HEK293 (cell line): ENCODE measurements around the gene CKS1B.

Experiments used
- HOXC10 ChIP-seq: sonication (generic); formaldehyde crosslinking; IDR thresholded peaks from 2 replicates; pipeline ENCODE4 v1.8.1; 2023; ENCODE audit warnings: mild to moderate bottlenecking, missing genetic modification reagents
- KLF8 ChIP-seq: fragments of 450-650 bp; formaldehyde crosslinking; IDR thresholded peaks from 2 replicates; pipeline ENCODE4 v1.5.1; 2016; ENCODE audit warnings: missing biosample characterization, missing genetic modification characterization
- SP7 ChIP-seq: fragments of 450-650 bp; formaldehyde crosslinking; IDR thresholded peaks from 2 replicates; pipeline ENCODE4 v1.5.1; 2016; ENCODE audit warnings: missing biosample characterization, missing genetic modification characterization
- WT1 ChIP-seq: fragments of 450-650 bp; formaldehyde crosslinking; IDR thresholded peaks from 2 replicates; pipeline ENCODE4 v1.5.1; 2016; ENCODE audit warnings: missing biosample characterization, missing genetic modification characterization
- YY1 ChIP-seq: fragments of 450-650 bp; formaldehyde crosslinking; IDR thresholded peaks from 2 replicates; pipeline ENCODE4 v1.5.1; 2018; ENCODE audit warnings: missing biosample characterization, missing genetic modification characterization
- YY2 ChIP-seq: fragments of 450-650 bp; formaldehyde crosslinking; IDR thresholded peaks from 2 replicates; pipeline ENCODE4 v1.5.1; 2016; ENCODE audit warnings: missing biosample characterization, missing genetic modification characterization
- ZBTB17 ChIP-seq: fragments of 450-650 bp; formaldehyde crosslinking; IDR thresholded peaks from 2 replicates; pipeline ENCODE4 v1.5.1; 2016; ENCODE audit warnings: missing biosample characterization, missing genetic modification characterization
- ZBTB48 ChIP-seq: fragments of 450-650 bp; formaldehyde crosslinking; IDR thresholded peaks from 2 replicates; pipeline ENCODE4 v1.5.1; 2016; ENCODE audit warnings: missing biosample characterization, missing genetic modification characterization
- ZFP37 ChIP-seq: fragments of 450-650 bp; formaldehyde crosslinking; IDR thresholded peaks from 2 replicates; pipeline ENCODE4 v1.5.1; 2016; ENCODE audit warnings: missing biosample characterization, missing genetic modification characterization
- ZNF138 ChIP-seq: fragments of 450-650 bp; formaldehyde crosslinking; IDR thresholded peaks from 2 replicates; pipeline ENCODE4 v1.5.1; 2016; ENCODE audit warnings: missing biosample characterization, missing genetic modification characterization, borderline replicate concordance
- ZNF155 ChIP-seq: fragments of 450-650 bp; formaldehyde crosslinking; IDR thresholded peaks from 2 replicates; pipeline ENCODE4 v1.5.1; 2016; ENCODE audit warnings: missing biosample characterization, missing genetic modification characterization
- ZNF223 ChIP-seq: fragments of 450-650 bp; formaldehyde crosslinking; IDR thresholded peaks from 2 replicates; pipeline ENCODE4 v1.5.1; 2016; ENCODE audit warnings: missing biosample characterization, missing genetic modification characterization
- ZNF23 ChIP-seq: fragments of 450-650 bp; formaldehyde crosslinking; IDR thresholded peaks from 2 replicates; pipeline ENCODE4 v1.5.1; 2016; ENCODE audit warnings: missing biosample characterization, missing genetic modification characterization, borderline replicate concordance
- ZNF274 ChIP-seq, 2 experiments: fragments of 200-500 bp in 1 of 2; fragments of 450-650 bp in 1 of 2; sonication (Bioruptor generic) in 1 of 2; formaldehyde crosslinking in 1 of 2; IDR thresholded peaks; 2 replicates each; pipeline versions ENCODE4 v1.5.1 to v1.6.1; 2014 to 2016; ENCODE audit warnings: borderline replicate concordance in 1 of 2, inconsistent platforms in 1 of 2, low read length in 1 of 2, missing biosample characterization in 1 of 2, missing genetic modification characterization in 1 of 2
- ZNF292 ChIP-seq: fragments of 450-650 bp; formaldehyde crosslinking; IDR thresholded peaks from 2 replicates; pipeline ENCODE4 v1.5.1; 2016; ENCODE audit warnings: low read depth, missing biosample characterization, missing genetic modification characterization, borderline replicate concordance
- ZNF354C ChIP-seq: fragments of 450-650 bp; formaldehyde crosslinking; IDR thresholded peaks from 2 replicates; pipeline ENCODE4 v1.5.1; 2016; ENCODE audit warnings: missing biosample characterization, missing genetic modification characterization, low read depth, borderline replicate concordance
- ZNF37A ChIP-seq: fragments of 450-650 bp; IDR thresholded peaks from 2 replicates; pipeline ENCODE4 v1.5.1; 2018; ENCODE audit warnings: missing biosample characterization, missing genetic modification characterization
- ZNF404 ChIP-seq: fragments of 450-650 bp; formaldehyde crosslinking; IDR thresholded peaks from 2 replicates; pipeline ENCODE4 v1.5.1; 2017; ENCODE audit warnings: missing biosample characterization, missing genetic modification characterization
- ZNF423 ChIP-seq: fragments of 450-650 bp; formaldehyde crosslinking; IDR thresholded peaks from 2 replicates; pipeline ENCODE4 v1.5.1; 2016; ENCODE audit warnings: missing biosample characterization, missing genetic modification characterization
- ZNF501 ChIP-seq: fragments of 450-650 bp; formaldehyde crosslinking; IDR thresholded peaks from 2 replicates; pipeline ENCODE4 v1.5.1; 2016; ENCODE audit warnings: missing biosample characterization, missing genetic modification characterization
- ZNF514 ChIP-seq: fragments of 450-650 bp; formaldehyde crosslinking; IDR thresholded peaks from 2 replicates; pipeline ENCODE4 v1.5.1; 2016; ENCODE audit warnings: missing biosample characterization, missing genetic modification characterization
- ZNF529 ChIP-seq: fragments of 450-650 bp; formaldehyde crosslinking; IDR thresholded peaks from 2 replicates; pipeline ENCODE4 v1.5.1; 2017; ENCODE audit warnings: missing genetic modification characterization, missing biosample characterization; ENCODE audit not compliant: insufficient replicate concordance
- ZNF530 ChIP-seq: fragments of 450-650 bp; formaldehyde crosslinking; IDR thresholded peaks from 2 replicates; pipeline ENCODE4 v1.5.1; 2016; ENCODE audit warnings: low read depth, missing biosample characterization, missing genetic modification characterization
- ZNF558 ChIP-seq: fragments of 450-650 bp; formaldehyde crosslinking; IDR thresholded peaks from 2 replicates; pipeline ENCODE4 v1.5.1; 2016; ENCODE audit warnings: missing biosample characterization, missing genetic modification characterization
- ZNF561 ChIP-seq: fragments of 450-650 bp; IDR thresholded peaks from 2 replicates; pipeline ENCODE4 v1.5.1; 2018; ENCODE audit warnings: missing biosample characterization, missing genetic modification characterization, borderline replicate concordance
- ZNF600 ChIP-seq: fragments of 450-650 bp; formaldehyde crosslinking; IDR thresholded peaks from 2 replicates; pipeline ENCODE4 v1.5.1; 2016; ENCODE audit warnings: missing biosample characterization, missing genetic modification characterization
- ZNF626 ChIP-seq: fragments of 450-650 bp; sonication (Bioruptor Pico); formaldehyde crosslinking; IDR thresholded peaks from 2 replicates; pipeline ENCODE4 v1.5.1; 2018; ENCODE audit warnings: missing biosample characterization, missing genetic modification characterization, inconsistent platforms
- ZNF654 ChIP-seq: fragments of 450-650 bp; formaldehyde crosslinking; IDR thresholded peaks from 2 replicates; pipeline ENCODE4 v1.5.1; 2016; ENCODE audit warnings: low read depth, missing biosample characterization, missing genetic modification characterization
- ZNF660 ChIP-seq: fragments of 450-650 bp; IDR thresholded peaks from 2 replicates; pipeline ENCODE4 v1.5.1; 2018; ENCODE audit warnings: missing biosample characterization, mild to moderate bottlenecking, missing genetic modification characterization
- ZNF701 ChIP-seq: fragments of 450-650 bp; formaldehyde crosslinking; IDR thresholded peaks from 2 replicates; pipeline ENCODE4 v1.5.1; 2016; ENCODE audit warnings: missing biosample characterization, missing genetic modification characterization
- ZNF76 ChIP-seq: fragments of 450-650 bp; formaldehyde crosslinking; IDR thresholded peaks from 2 replicates; pipeline ENCODE4; 2016; ENCODE audit warnings: low read depth, missing biosample characterization, missing genetic modification characterization, borderline replicate concordance
- ZNF777 ChIP-seq: fragments of 450-650 bp; formaldehyde crosslinking; IDR thresholded peaks from 2 replicates; pipeline ENCODE4 v1.5.1; 2017; ENCODE audit warnings: missing biosample characterization, missing genetic modification characterization, borderline replicate concordance
- ZNF830 ChIP-seq: fragments of 450-650 bp; IDR thresholded peaks from 2 replicates; pipeline ENCODE4 v1.5.0; 2018; ENCODE audit warnings: missing biosample characterization, missing genetic modification characterization, low read depth, mild to moderate bottlenecking, moderate library complexity
- ZNF837 ChIP-seq: fragments of 450-650 bp; formaldehyde crosslinking; IDR thresholded peaks from 2 replicates; pipeline ENCODE4 v1.5.1; 2016; ENCODE audit warnings: missing biosample characterization, missing genetic modification characterization
- ZSCAN16 ChIP-seq: fragments of 450-650 bp; formaldehyde crosslinking; IDR thresholded peaks from 2 replicates; pipeline ENCODE4 v1.5.1; 2016; ENCODE audit warnings: missing biosample characterization, missing genetic modification characterization
- ZXDB ChIP-seq: fragments of 450-650 bp; formaldehyde crosslinking; IDR thresholded peaks from 2 replicates; pipeline ENCODE4 v1.5.1; 2016; ENCODE audit warnings: missing biosample characterization, missing genetic modification characterization
- TF ChIP-seq, protein P1 (sequence below): fragments of 450-650 bp; formaldehyde crosslinking; IDR thresholded peaks from 2 replicates; pipeline ENCODE4 v1.5.1; 2016; ENCODE audit warnings: missing biosample characterization, missing genetic modification characterization, low read depth
- TF ChIP-seq, protein P2 (sequence below): fragments of 450-650 bp; formaldehyde crosslinking; IDR thresholded peaks from 2 replicates; pipeline ENCODE4 v1.5.1; 2016; ENCODE audit warnings: missing biosample characterization, missing genetic modification characterization
- TF ChIP-seq, protein P3 (sequence below): fragments of 450-650 bp; IDR thresholded peaks from 2 replicates; pipeline ENCODE4 v1.5.1; 2018; ENCODE audit warnings: missing biosample characterization, mild to moderate bottlenecking, missing genetic modification characterization

The CKS1B gene

DNA sequence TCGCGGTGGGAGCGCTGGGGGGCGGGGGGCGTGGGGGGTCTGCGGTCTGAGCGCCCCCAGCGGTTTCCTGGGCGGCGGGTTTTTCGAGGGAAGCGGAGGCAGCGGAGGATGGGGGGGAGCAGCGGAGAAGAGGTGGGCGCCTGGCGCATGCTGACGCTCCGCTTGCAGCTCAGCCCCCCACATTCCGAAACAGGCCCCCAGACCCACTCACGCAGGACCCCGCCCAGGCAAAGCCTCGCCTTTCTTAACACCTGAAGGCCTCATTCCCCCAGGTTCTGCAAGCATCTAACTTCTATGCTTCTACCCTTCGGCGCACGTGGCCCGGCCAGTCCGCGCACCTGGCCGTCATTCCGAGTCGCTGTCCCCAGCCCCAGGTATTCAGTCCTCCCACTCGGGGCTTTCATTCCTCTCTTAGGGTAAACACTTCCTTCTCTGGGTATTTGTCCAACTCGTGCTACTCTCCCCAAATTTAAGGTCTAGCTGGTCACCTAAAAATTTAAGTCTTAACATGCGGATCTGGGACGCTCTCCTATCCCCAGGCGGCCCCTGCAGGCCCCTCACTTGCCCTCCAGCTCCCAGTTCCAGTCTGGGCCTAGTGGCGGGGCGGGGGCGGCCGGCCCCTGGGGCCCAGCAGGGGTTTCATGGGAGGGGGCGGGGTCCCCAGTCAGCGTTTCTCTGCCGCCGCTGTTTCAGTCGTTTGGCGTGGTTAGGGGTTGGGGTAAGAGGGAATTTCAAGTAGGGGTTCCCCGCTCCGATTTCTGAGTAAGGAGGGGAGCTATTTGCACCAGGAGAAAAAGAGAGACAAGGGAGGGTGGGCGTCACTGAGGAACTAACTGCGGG, 25.3 kb downstream of the CKS1B start (continued):
- no peak for TF ChIP-seq ZNF138 (tag by site-specific recombination)
- TF ChIP-seq HOXC10 = no peak
- TF ChIP-seq ZNF654 (tag by site-specific recombination) = no peak
- peak; percentile 91 for TF ChIP-seq ZBTB48 (tag by site-specific recombination)
- TF ChIP-seq, protein P1, sequence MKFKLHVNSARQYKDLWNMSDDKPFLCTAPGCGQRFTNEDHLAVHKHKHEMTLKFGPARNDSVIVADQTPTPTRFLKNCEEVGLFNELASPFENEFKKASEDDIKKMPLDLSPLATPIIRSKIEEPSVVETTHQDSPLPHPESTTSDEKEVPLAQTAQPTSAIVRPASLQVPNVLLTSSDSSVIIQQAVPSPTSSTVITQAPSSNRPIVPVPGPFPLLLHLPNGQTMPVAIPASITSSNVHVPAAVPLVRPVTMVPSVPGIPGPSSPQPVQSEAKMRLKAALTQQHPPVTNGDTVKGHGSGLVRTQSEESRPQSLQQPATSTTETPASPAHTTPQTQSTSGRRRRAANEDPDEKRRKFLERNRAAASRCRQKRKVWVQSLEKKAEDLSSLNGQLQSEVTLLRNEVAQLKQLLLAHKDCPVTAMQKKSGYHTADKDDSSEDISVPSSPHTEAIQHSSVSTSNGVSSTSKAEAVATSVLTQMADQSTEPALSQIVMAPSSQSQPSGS (tag by site-specific recombination) = no peak
- TF ChIP-seq, protein P2, sequence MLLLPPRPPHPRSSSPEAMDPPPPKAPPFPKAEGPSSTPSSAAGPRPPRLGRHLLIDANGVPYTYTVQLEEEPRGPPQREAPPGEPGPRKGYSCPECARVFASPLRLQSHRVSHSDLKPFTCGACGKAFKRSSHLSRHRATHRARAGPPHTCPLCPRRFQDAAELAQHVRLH = no peak
- no peak for TF ChIP-seq ZNF514 (tag by site-specific recombination)
- TF ChIP-seq ZNF558 = no peak
- TF ChIP-seq ZNF354C = no peak
- no peak for TF ChIP-seq ZFP37 (tag by site-specific recombination)
- no peak for TF ChIP-seq ZNF155 (tag by site-specific recombination)
- no peak for TF ChIP-seq ZNF701 (tag by site-specific recombination)
- TF ChIP-seq ZNF76 (tag by site-specific recombination) = no peak
- no peak for TF ChIP-seq ZNF660
- TF ChIP-seq ZSCAN16 (tag by site-specific recombination) = no peak
- TF ChIP-seq ZNF830 = no peak
- TF ChIP-seq ZNF423 (tag by site-specific recombination) = no peak
- TF ChIP-seq, protein P3, sequence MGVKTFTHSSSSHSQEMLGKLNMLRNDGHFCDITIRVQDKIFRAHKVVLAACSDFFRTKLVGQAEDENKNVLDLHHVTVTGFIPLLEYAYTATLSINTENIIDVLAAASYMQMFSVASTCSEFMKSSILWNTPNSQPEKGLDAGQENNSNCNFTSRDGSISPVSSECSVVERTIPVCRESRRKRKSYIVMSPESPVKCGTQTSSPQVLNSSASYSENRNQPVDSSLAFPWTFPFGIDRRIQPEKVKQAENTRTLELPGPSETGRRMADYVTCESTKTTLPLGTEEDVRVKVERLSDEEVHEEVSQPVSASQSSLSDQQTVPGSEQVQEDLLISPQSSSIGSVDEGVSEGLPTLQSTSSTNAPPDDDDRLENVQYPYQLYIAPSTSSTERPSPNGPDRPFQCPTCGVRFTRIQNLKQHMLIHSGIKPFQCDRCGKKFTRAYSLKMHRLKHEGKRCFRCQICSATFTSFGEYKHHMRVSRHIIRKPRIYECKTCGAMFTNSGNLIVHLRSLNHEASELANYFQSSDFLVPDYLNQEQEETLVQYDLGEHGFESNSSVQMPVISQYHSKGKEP (tag by site-specific recombination) = no peak
- TF ChIP-seq ZNF292 (tag by site-specific recombination) = no peak
- TF ChIP-seq ZNF274 (IDR thresholded peaks at IDR 0.05; ENCODE audit: low read length) = no peak
- TF ChIP-seq ZNF274 (tag by site-specific recombination; IDR thresholded peaks at IDR 0.05; ENCODE audit: borderline replicate concordance) = no peak
- TF ChIP-seq ZNF37A (tag by site-specific recombination) = no peak
- 0 out of 2 replicates have a peak, but pooled peaks have one; percentile 24 for TF ChIP-seq WT1 (tag by site-specific recombination)
- TF ChIP-seq KLF8 (tag by site-specific recombination) = peak; percentile 46
- TF ChIP-seq SP7 (tag by site-specific recombination) = no peak
- TF ChIP-seq ZNF530 = no peak
- 0 out of 2 replicates have a peak, but pooled peaks have one; percentile 33 for TF ChIP-seq ZNF561
- no peak for TF ChIP-seq ZNF600
- TF ChIP-seq ZBTB17 (tag by site-specific recombination) = no peak
- no peak for TF ChIP-seq ZNF837 (tag by site-specific recombination)
- TF ChIP-seq ZNF529 (tag by site-specific recombination) = no peak
- no peak for TF ChIP-seq ZNF626 (tag by site-specific recombination)
- peak; percentile 90 for TF ChIP-seq ZXDB (tag by site-specific recombination)
- TF ChIP-seq ZNF23 (tag by site-specific recombination) = no peak
- TF ChIP-seq YY1 (tag by site-specific recombination) = no peak
- TF ChIP-seq YY2 (tag by site-specific recombination) = no peak
- no peak for TF ChIP-seq ZNF404 (tag by site-specific recombination)
- no peak for TF ChIP-seq ZNF777
- TF ChIP-seq ZNF501 (tag by site-specific recombination) = no peak
- no peak for TF ChIP-seq ZNF223
